Chondrocyte (in vitro differentiated cells): ENCODE measurements around the gene KCNQ2. TPM values are rescaled to one million over a fixed set of nuclear protein-coding genes. Genes with fewer than 3 reads are reported as not detected.

Experiments
- DNase-seq: peaks from one replicate; pipeline ENCODE4 v3.0.0; 2021; ENCODE audit warnings: mixed read lengths, low spot score
- H3K27ac Mint-ChIP-seq: one replicate; pipeline ENCODE4 v1.8.0; 2021; ENCODE audit warnings: mild to moderate bottlenecking, moderate library complexity, mixed read lengths; ENCODE audit not compliant: unreplicated experiment
- H3K27me3 Mint-ChIP-seq: 2 replicates; pipeline ENCODE4 v1.8.0; 2021; ENCODE audit warnings: low read depth, mixed read lengths
- H3K36me3 Mint-ChIP-seq: 2 replicates; pipeline ENCODE4 v1.8.0; 2021; ENCODE audit warnings: low read depth, mixed read lengths
- H3K4me1 Mint-ChIP-seq: 2 replicates; pipeline ENCODE4 v1.8.0; 2021; ENCODE audit warnings: low read depth, mild to moderate bottlenecking, mixed read lengths
- H3K4me3 Mint-ChIP-seq: one replicate; pipeline ENCODE4 v1.8.0; 2021; ENCODE audit warnings: mild to moderate bottlenecking, moderate library complexity, mixed read lengths; ENCODE audit not compliant: unreplicated experiment
- H3K9me3 Mint-ChIP-seq: 2 replicates; pipeline ENCODE4 v1.8.0; 2021; ENCODE audit warnings: low read depth, mixed read lengths
- total RNA-seq: library from RNA; stranded (reverse); gene quantifications from 3 replicates; pipeline ENCODE4 v1.2.1, GENCODE V29; 2021
- TF ChIP-seq, protein P1 (sequence below): fragments of 200-600 bp; sonication (generic); IDR thresholded peaks from 2 replicates; pipeline ENCODE4 v1.5.0; 2021; ENCODE audit warnings: antibody characterized with exemption, mild to moderate bottlenecking, moderate library complexity

The KCNQ2 gene
- total RNA-seq, 1 donor from 2014 or later, result not detected

DNA sequence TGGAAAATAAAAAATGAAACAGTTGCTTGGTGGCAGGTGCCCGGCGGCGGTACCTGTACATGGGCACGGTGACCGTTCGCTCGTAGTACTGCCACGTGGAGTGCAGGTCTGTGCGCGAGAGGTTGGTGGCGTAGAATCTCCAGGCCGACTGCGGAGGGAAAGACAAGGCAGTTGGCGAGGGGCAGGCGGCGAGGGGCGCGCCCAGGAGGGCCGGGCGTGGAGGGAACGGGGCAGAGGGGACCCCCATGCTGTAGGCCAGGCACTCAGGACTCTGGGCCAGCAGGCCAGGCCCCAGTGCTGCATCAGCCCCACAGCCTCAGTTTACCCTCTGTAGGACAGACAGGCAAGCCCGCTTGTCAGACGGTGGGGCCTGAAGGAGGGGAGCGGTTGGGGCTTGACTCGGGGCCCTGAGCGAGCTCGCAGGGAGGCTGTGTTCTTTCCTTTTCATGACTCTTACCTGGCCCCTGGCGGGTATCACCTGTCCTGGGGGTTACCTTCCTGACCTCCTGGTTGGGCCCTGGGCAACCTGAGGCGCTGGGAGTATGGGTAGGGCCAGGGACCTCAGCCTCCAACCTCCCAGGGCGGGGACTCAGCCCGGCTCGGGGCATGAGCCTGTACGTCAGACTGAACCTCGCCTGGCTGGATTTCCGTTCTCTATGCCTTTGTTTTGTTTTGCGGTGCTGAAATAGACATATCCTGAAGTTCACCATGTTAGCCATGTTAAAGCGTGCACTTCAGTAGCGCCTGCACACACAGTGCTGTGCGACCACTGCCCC lies 38.5 kb downstream of the KCNQ2 start:
- peaks cover 16% of the 10 kb centered on the region for H3K27me3 Mint-ChIP-seq
- no peak for DNase-seq
- TF ChIP-seq, protein P1, sequence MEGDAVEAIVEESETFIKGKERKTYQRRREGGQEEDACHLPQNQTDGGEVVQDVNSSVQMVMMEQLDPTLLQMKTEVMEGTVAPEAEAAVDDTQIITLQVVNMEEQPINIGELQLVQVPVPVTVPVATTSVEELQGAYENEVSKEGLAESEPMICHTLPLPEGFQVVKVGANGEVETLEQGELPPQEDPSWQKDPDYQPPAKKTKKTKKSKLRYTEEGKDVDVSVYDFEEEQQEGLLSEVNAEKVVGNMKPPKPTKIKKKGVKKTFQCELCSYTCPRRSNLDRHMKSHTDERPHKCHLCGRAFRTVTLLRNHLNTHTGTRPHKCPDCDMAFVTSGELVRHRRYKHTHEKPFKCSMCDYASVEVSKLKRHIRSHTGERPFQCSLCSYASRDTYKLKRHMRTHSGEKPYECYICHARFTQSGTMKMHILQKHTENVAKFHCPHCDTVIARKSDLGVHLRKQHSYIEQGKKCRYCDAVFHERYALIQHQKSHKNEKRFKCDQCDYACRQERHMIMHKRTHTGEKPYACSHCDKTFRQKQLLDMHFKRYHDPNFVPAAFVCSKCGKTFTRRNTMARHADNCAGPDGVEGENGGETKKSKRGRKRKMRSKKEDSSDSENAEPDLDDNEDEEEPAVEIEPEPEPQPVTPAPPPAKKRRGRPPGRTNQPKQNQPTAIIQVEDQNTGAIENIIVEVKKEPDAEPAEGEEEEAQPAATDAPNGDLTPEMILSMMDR, result no peak
- no peaks in the 10 kb centered on the region for H3K4me1 Mint-ChIP-seq
- no peaks in the 10 kb centered on the region for H3K36me3 Mint-ChIP-seq
- H3K4me3 Mint-ChIP-seq, result no peak overlapping the region
- H3K9me3 Mint-ChIP-seq, result no peaks in the 10 kb centered on the region
- no peak overlapping the region for H3K27ac Mint-ChIP-seq

DNA sequence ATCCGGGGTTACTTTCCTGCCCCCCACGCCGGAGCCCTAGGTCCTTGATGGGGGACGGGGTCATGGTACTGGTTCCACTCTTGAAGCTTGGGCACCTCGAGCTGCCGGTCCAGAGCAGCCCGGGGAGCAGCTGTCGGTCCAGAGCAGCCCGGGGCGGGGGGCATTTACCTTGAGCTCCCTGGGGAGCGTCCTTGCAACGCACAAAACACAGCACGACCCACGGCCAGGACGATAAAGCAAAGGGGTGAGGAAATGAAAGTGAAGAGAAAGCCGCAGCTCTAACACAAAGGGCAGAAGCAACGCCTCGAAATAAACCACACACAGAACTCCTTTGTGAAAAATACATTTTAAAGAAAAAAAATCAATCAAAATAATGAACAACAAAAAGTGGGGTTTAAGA lies 39.1 kb downstream of the KCNQ2 start:
- no peak for DNase-seq
- Mint-ChIP-seq H3K27ac (no peak overlapping the region), H3K36me3 (no peaks in the 10 kb centered on the region), H3K4me1 (no peaks in the 10 kb centered on the region), H3K27me3 (peaks cover 14% of the 10 kb centered on the region), H3K9me3 (no peaks in the 10 kb centered on the region), H3K4me3 (no peak overlapping the region)
- TF ChIP-seq, protein P1, result no peak

DNA sequence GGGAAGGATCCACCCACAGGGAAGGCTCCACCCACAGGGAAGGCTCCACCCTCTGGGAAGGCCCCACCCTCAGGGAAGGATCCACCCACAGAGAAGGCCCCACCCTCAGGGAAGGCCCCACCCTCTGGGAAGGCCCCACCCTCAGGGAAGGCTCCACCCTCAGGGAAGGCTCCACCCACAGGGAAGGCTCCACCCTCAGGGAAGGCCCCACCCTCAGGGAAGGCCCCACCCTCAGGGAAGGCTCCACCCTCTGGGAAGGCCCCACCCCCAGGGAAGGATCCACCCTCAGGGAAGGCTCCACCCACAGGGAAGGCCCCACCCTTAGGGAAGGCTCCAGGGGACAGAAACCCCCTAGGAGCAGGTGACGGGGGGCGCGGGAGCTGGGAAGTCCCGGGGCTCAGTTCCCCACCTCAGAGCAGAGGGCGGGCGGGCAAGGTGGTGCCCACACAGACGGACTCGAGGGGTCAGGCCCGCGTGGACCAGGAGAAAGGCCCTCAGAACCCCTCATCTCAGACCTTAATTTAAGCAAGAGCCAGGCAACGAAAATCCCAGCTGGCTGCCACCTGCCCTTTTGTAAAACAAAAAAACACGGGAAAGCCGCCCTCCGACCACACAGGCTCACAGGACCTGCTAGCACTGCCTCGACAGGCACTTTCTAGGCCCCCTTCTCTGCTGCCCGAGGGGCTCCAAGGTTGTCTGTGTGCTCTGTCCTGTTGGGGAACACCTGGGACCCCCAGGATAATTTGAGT lies 39.7 kb downstream of the KCNQ2 start:
- peaks cover 14% of the 10 kb centered on the region for H3K27me3 Mint-ChIP-seq
- H3K4me3 Mint-ChIP-seq, result no peak overlapping the region
- no peak overlapping the region for H3K27ac Mint-ChIP-seq
- no peaks in the 10 kb centered on the region for H3K36me3 Mint-ChIP-seq
- no peaks in the 10 kb centered on the region for H3K9me3 Mint-ChIP-seq
- no peak for DNase-seq
- TF ChIP-seq, protein P1, result no peak
- no peaks in the 10 kb centered on the region for H3K4me1 Mint-ChIP-seq

DNA sequence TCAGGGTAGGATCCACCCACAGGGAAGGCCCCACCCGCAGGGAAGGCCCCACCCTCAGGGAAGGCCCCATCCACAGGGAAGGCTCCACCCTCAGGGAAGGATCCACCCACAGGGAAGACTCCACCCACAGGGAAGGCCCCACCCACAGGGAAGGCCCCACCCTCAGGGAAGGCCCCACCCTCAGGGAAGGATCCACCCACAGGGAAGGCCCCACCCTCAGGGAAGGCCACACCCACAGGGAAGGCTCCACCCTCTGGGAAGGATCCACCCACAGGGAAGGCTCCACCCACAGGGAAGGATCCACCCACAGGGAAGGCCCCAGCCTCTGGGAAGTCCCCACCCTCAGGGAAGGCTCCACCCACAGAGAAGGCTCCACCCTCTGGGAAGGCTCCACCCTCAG lies 40.5 kb downstream of the KCNQ2 start:
- Mint-ChIP-seq H3K27me3 (peaks cover 12% of the 10 kb centered on the region), H3K4me1 (no peaks in the 10 kb centered on the region), H3K4me3 (no peak overlapping the region), H3K27ac (no peak overlapping the region), H3K9me3 (peaks cover 2% of the 10 kb centered on the region), H3K36me3 (no peaks in the 10 kb centered on the region)
- no peak for DNase-seq
- TF ChIP-seq, protein P1, result no peak

DNA sequence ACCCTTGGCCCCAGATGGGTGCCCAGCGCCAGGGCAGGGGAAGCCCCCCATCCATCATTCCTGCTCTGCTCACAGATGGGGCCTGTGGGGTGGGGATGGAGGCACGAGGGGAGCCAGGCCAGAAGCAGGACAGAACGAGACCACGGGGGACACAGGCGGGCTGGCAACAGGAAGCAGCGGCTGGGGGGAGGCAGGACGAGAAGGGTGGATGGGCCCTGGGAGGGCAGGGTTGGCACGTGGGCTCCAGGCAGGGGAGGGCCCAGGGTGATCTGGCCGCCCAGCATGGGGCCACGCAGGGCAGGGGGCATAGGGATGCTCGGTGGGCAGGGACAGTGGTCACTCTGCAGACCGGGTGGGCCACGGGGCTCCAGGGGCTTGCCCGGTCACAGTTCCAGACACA lies 41.6 kb downstream of the KCNQ2 start:
- H3K36me3 Mint-ChIP-seq, result peaks cover 2% of the 10 kb centered on the region
- TF ChIP-seq, protein P1, result no peak
- peaks cover 2% of the 10 kb centered on the region for H3K9me3 Mint-ChIP-seq
- H3K4me1 Mint-ChIP-seq, result no peaks in the 10 kb centered on the region
- peaks cover 21% of the 10 kb centered on the region for H3K27me3 Mint-ChIP-seq
- no peak for DNase-seq
- no peak overlapping the region for H3K27ac Mint-ChIP-seq
- no peak overlapping the region for H3K4me3 Mint-ChIP-seq
